GM12874 (cell line): ENCODE results near the gene CAMK1D.

Experiments
- TF ChIP-seq, protein P1 (sequence below): IDR thresholded peaks from 2 replicates; pipeline ENCODE4 v1.5.1; 2011; ENCODE audit warnings: low read depth, mild to moderate bottlenecking, control low read depth, low read length, moderate library complexity; ENCODE audit not compliant: insufficient read depth

CAMK1D gene

DNA sequence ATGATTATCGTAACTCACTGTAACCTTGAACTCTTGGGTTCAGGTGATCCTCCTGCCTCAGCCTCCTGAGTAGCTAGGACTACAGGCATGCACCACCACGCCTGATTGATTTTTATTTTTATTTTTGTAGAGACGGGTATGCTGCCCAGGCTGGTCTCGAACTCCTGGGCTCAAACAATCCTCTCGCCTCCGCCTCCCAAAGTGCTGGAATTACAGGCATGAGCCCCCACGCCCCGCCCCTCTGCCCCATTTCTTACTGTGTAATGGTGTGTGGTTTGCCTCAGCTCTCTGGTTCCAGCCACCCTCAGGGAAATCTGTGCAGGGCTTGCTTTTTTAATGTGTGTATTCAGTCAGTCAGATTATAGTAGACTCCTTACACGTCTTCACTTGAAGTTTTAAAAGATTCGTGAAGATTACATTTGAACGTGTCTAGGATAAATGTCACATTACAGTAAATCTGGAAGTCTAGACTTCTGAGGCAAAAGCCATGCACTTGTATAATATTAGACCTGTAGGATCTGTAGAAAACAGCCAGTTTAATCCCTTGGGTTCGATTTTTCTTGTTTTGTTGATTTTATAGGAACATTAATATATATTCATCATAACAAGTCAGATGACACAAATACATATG, 276.2 kb downstream of the CAMK1D start:
- TF ChIP-seq, protein P1, sequence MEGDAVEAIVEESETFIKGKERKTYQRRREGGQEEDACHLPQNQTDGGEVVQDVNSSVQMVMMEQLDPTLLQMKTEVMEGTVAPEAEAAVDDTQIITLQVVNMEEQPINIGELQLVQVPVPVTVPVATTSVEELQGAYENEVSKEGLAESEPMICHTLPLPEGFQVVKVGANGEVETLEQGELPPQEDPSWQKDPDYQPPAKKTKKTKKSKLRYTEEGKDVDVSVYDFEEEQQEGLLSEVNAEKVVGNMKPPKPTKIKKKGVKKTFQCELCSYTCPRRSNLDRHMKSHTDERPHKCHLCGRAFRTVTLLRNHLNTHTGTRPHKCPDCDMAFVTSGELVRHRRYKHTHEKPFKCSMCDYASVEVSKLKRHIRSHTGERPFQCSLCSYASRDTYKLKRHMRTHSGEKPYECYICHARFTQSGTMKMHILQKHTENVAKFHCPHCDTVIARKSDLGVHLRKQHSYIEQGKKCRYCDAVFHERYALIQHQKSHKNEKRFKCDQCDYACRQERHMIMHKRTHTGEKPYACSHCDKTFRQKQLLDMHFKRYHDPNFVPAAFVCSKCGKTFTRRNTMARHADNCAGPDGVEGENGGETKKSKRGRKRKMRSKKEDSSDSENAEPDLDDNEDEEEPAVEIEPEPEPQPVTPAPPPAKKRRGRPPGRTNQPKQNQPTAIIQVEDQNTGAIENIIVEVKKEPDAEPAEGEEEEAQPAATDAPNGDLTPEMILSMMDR: no peak

- TF ChIP-seq, protein P1: no peak
Measured at GRCh38 chr10:12628153-12628552, 278.8 kb downstream of the CAMK1D start.

GRCh38 chr10:12628964-12629766, 279.8 kb downstream of the CAMK1D start:
- TF ChIP-seq, protein P1: no peak

DNA sequence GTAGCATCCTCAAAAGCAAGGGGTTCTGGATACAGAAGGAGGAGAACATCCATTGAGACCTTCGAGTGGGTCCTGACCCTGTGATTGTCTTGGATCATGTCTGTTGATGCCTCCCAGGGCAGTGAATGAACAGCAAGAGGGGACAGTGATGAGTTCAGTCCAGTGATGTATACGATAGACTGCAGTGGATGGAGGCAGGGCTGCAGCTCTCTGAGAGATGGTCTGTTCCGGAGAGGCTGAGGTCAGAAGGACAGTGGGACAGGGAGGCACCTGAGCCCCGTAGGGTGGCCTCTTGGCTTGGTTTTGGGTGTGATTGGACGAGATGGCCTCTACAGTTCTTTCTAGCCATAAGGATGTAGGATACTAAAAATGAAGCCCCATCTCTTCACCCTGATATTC, 280.4 kb downstream of the CAMK1D start:
- TF ChIP-seq, protein P1: no peak

GRCh38 chr10:12631216-12631615, 281.9 kb downstream of the CAMK1D start:
- TF ChIP-seq, protein P1: no peak

DNA sequence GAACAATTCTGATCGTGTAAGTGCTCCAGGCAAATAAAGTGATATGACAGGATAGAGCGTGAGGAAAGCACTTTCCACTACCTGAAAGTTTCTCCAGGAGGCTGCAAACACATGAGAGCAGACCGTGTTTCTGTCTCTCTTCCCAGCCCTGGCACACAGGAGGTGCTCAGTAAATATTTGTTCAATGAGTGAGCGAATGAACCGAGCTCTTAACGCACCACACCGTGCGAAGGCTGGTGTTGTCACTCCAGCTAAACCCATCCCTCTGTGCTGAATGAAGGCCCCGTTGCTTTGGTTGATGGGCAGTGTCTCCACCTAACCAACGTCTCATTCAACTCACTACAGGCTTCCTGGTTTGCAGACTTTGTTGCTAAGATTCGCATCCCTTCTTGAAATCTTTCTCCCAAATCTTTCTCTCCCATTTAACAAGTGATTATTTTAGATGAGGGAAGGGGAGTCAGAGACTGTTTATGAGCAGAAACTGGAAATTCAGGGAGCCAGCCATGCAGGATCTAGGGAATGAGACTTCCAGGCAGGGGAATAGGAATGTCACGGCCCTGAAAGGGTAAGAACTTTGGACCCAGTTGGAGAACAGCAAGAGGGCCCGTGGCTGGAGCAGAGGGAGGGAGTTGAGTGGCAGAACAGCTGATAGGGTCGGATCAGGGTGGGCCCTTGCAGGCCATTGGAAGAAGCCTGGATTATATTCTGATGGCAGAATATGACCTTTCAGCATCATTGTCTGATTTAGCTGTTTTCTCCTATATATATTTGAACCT, 282.6 kb downstream of the CAMK1D start:
- TF ChIP-seq, protein P1: no peak
